ENCODE measurements around the gene B9D1. TPM values are rescaled to one million over a fixed set of nuclear protein-coding genes. Genes with fewer than 3 reads are reported as not detected.

The B9D1 gene
- total RNA-seq, 2 experiments from 2014 or later: 21.1 to 38.1 TPM

- no peak overlapping the region for H3K4me2 ChIP-seq (ENCODE audit: low read length)
- no peak overlapping the region for H2AFZ ChIP-seq (ENCODE audit: low read length)
- ChIA-PET POLR2A (interaction anchor here (0.6 to 1.1 kb wide), 4 partner anchors 8 to 150 kb away, joined by 3 to 5 read pairs (median 4); no protein-coding TSS in a partner anchor), CTCF (ENCODE audit: unreplicated experiment) (no interaction called here)
- peaks cover 10% of the 10 kb centered on the region; the same call in 1 of the 2 replicates for H3K9me3 ChIP-seq (ENCODE audit: low read length)
- no peaks in the 10 kb centered on the region for H4K20me1 ChIP-seq (ENCODE audit: insufficient read depth, low read length)
- TF ChIP-seq, protein P1, sequence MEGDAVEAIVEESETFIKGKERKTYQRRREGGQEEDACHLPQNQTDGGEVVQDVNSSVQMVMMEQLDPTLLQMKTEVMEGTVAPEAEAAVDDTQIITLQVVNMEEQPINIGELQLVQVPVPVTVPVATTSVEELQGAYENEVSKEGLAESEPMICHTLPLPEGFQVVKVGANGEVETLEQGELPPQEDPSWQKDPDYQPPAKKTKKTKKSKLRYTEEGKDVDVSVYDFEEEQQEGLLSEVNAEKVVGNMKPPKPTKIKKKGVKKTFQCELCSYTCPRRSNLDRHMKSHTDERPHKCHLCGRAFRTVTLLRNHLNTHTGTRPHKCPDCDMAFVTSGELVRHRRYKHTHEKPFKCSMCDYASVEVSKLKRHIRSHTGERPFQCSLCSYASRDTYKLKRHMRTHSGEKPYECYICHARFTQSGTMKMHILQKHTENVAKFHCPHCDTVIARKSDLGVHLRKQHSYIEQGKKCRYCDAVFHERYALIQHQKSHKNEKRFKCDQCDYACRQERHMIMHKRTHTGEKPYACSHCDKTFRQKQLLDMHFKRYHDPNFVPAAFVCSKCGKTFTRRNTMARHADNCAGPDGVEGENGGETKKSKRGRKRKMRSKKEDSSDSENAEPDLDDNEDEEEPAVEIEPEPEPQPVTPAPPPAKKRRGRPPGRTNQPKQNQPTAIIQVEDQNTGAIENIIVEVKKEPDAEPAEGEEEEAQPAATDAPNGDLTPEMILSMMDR (conservative IDR thresholded peaks at IDR 0.05; ENCODE audit: low read length): no peak
- no peak for TF ChIP-seq EZH2phosphoT487 (IDR thresholded peaks at IDR 0.05; ENCODE audit: borderline replicate concordance, low read depth, low read length)
- BruUV-seq (replicated peaks): no TSS peak
- intact Hi-C loops (cut with micrococcal nuclease; ENCODE audit: unreplicated experiment): no loop called here
- H3K4me1 ChIP-seq (ENCODE audit: insufficient read depth, low read length, poor library complexity, severe bottlenecking): no peaks in the 10 kb centered on the region
- H3K79me2 ChIP-seq (ENCODE audit: insufficient read depth, low read depth, low read length): no peaks in the 10 kb centered on the region
- no peak overlapping the region for H3K27ac ChIP-seq (ENCODE audit: low read depth, low read length, poor library complexity, severe bottlenecking)
- H3K9me2 ChIP-seq (ENCODE audit: insufficient read depth, low read length): no peaks in the 10 kb centered on the region
- no peak for DNase-seq (ENCODE audit: low spot score)
- H3K36me3 ChIP-seq (ENCODE audit: insufficient read depth, low read length): no peaks in the 10 kb centered on the region
- no peak overlapping the region for H3K4me3 ChIP-seq (ENCODE audit: low read depth, low read length, poor library complexity, severe bottlenecking)
These were observed 32.7 kb downstream of the B9D1 start for GRCh38 chr17:19329839-19330238.

DNA sequence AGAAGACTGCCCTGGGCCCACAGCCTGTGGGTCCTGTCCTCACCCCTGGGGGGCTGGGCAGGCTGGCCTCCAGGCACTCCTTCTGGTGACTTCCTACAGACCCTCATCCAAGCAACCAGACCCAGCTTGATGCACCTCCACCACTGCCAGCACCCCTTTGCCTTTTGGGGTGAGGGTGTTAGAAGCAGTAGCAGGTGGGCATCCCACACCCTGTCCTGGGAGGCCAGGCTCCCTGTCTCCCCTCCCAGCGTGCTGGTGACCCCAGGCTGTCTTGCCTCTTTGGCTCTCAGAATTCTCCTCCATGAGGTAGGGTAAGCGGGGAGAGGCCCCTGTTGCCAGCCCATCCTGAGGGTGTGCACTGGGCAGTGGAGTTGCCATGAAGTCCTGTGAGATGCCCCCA, 33.4 kb downstream of the B9D1 start:
- Histone ChIP-seq H3K9me3 (ENCODE audit: low read length) (peaks cover 10% of the 10 kb centered on the region; the same call in 1 of the 2 replicates), H3K79me2 (ENCODE audit: insufficient read depth, low read depth, low read length) (no peaks in the 10 kb centered on the region), H3K4me3 (ENCODE audit: low read depth, low read length, poor library complexity, severe bottlenecking) (no peak overlapping the region), H3K4me2 (ENCODE audit: low read length) (no peak overlapping the region), H4K20me1 (ENCODE audit: insufficient read depth, low read length) (no peaks in the 10 kb centered on the region), H3K4me1 (ENCODE audit: insufficient read depth, low read length, poor library complexity, severe bottlenecking) (no peaks in the 10 kb centered on the region), H3K9me2 (ENCODE audit: insufficient read depth, low read length) (no peaks in the 10 kb centered on the region), H2AFZ (ENCODE audit: low read length) (no peak overlapping the region), H3K36me3 (ENCODE audit: insufficient read depth, low read length) (no peaks in the 10 kb centered on the region), H3K27ac (ENCODE audit: low read depth, low read length, poor library complexity, severe bottlenecking) (no peak overlapping the region)
- CTCF ChIA-PET (ENCODE audit: unreplicated experiment): no interaction called here
- no peak for DNase-seq (ENCODE audit: low spot score)
- POLR2A ChIA-PET: interaction anchor here (0.6 to 1.0 kb wide), 3 partner anchors 9 to 150 kb away, joined by 4 to 5 read pairs (median 4); no protein-coding TSS in a partner anchor
- TF ChIP-seq EZH2phosphoT487 (IDR thresholded peaks at IDR 0.05; ENCODE audit: borderline replicate concordance, low read depth, low read length): no peak
- TF ChIP-seq, protein P1 (conservative IDR thresholded peaks at IDR 0.05; ENCODE audit: low read length): no peak
- BruUV-seq (replicated peaks): no TSS peak
- intact Hi-C loops (cut with micrococcal nuclease; ENCODE audit: unreplicated experiment): no loop called here

GRCh38 chr17:19328441-19329061, 34.0 kb downstream of the B9D1 start:
- H3K79me2 ChIP-seq (ENCODE audit: insufficient read depth, low read depth, low read length): no peaks in the 10 kb centered on the region
- POLR2A ChIA-PET: no interaction called here
- H3K4me1 ChIP-seq (ENCODE audit: insufficient read depth, low read length, poor library complexity, severe bottlenecking): no peaks in the 10 kb centered on the region
- H3K27ac ChIP-seq (ENCODE audit: low read depth, low read length, poor library complexity, severe bottlenecking): no peak overlapping the region
- no peak overlapping the region for H3K4me2 ChIP-seq (ENCODE audit: low read length)
- CTCF ChIA-PET (ENCODE audit: unreplicated experiment): no interaction called here
- intact Hi-C loops (cut with micrococcal nuclease; ENCODE audit: unreplicated experiment): no loop called here
- no peak overlapping the region for H2AFZ ChIP-seq (ENCODE audit: low read length)
- no TSS peak for BruUV-seq (replicated peaks)
- TF ChIP-seq EZH2phosphoT487 (IDR thresholded peaks at IDR 0.05; ENCODE audit: borderline replicate concordance, low read depth, low read length): no peak
- TF ChIP-seq, protein P1 (conservative IDR thresholded peaks at IDR 0.05; ENCODE audit: low read length): no peak
- no peaks in the 10 kb centered on the region for H3K36me3 ChIP-seq (ENCODE audit: insufficient read depth, low read length)
- H3K4me3 ChIP-seq (ENCODE audit: low read depth, low read length, poor library complexity, severe bottlenecking): no peak overlapping the region
- no peaks in the 10 kb centered on the region for H4K20me1 ChIP-seq (ENCODE audit: insufficient read depth, low read length)
- H3K9me2 ChIP-seq (ENCODE audit: insufficient read depth, low read length): no peaks in the 10 kb centered on the region
- H3K9me3 ChIP-seq (ENCODE audit: low read length): peaks cover 10% of the 10 kb centered on the region; the same call in 1 of the 2 replicates
- no peak for DNase-seq (ENCODE audit: low spot score)

Measured in OCI-LY7 (cell line).